ENCODE measurements around the gene DOCK2. TPM values are rescaled to one million over a fixed set of nuclear protein-coding genes. Genes with fewer than 3 reads are reported as not detected.
A peak's percentile ranks its signal among the peaks of the same experiment; 100 is the strongest.
"Not testable (repeated sequence)": the region's sequence is repeated elsewhere in the genome, so short reads cannot be mapped to it uniquely, and the experiment has no call there.

The DOCK2 gene
- total RNA-seq, 2 experiments from 2014 or later: 318 to 320 TPM

GRCh38 chr5:169805937-169806700, 169.0 kb downstream of the DOCK2 start:
- no peak for DNase-seq
- H3K9me3 Mint-ChIP-seq (ENCODE audit: insufficient read depth): no peaks in the 10 kb centered on the region
- H3K27ac Mint-ChIP-seq: peak overlapping the region; percentile 36
- H3K36me3 Mint-ChIP-seq (ENCODE audit: low read depth): peaks cover 58% of the 10 kb centered on the region
- ChIA-PET POLR2A (interaction anchor here (0.6 kb wide), 1 partner anchor 490 kb away, joined by 3 read pairs; no protein-coding TSS in a partner anchor), CTCF (no interaction called here)
- no peak overlapping the region for H3K4me3 Mint-ChIP-seq
- H3K4me1 Mint-ChIP-seq (ENCODE audit: low read depth): peaks cover 23% of the 10 kb centered on the region
- no peaks in the 10 kb centered on the region for H3K27me3 Mint-ChIP-seq (ENCODE audit: low read depth)
- ATAC-seq: no peak

DNA sequence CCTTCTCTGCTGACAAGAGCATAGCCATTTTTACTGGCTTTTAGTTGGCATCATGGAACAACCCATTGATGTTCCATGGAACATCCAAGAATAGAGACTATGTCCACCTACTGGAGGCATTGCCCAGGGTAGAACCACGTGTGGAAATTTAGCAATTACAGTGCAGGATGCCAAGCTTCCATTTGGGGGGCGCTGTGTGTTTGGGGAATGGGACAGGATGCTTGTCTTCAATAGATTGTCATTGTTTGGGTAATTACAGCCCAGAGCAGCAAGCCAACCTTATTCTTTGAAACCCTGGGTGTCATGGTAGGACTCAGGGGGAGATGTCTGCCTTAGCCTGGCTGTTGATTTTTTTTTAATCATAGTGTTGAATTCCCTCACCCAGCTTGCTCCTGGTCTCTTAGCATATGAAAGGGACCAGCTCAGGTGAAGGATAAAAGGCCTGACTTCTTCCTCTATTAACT, 171.1 kb downstream of the DOCK2 start:
- Mint-ChIP-seq H3K4me1 (ENCODE audit: low read depth) (peaks cover 23% of the 10 kb centered on the region), H3K27ac (no peak overlapping the region), H3K36me3 (ENCODE audit: low read depth) (peaks cover 58% of the 10 kb centered on the region), H3K4me3 (no peak overlapping the region), H3K27me3 (ENCODE audit: low read depth) (no peaks in the 10 kb centered on the region), H3K9me3 (ENCODE audit: insufficient read depth) (no peaks in the 10 kb centered on the region)
- ChIA-PET POLR2A (no interaction called here), CTCF (no interaction called here)
- DNase-seq: no peak
- ATAC-seq: no peak

GRCh38 chr5:169808880-169809279, 171.8 kb downstream of the DOCK2 start:
- H3K27ac Mint-ChIP-seq; H3K9me3 Mint-ChIP-seq (ENCODE audit: insufficient read depth); ATAC-seq; H3K27me3 Mint-ChIP-seq (ENCODE audit: low read depth); CTCF ChIA-PET; DNase-seq; POLR2A ChIA-PET; H3K4me3 Mint-ChIP-seq: not testable (repeated sequence)
- Mint-ChIP-seq H3K36me3 (ENCODE audit: low read depth) (peaks cover 58% of the 10 kb centered on the region), H3K4me1 (ENCODE audit: low read depth) (peaks cover 20% of the 10 kb centered on the region)

- H3K4me3 Mint-ChIP-seq: no peak overlapping the region
- no peaks in the 10 kb centered on the region for H3K27me3 Mint-ChIP-seq (ENCODE audit: low read depth)
- peaks cover 58% of the 10 kb centered on the region for H3K36me3 Mint-ChIP-seq (ENCODE audit: low read depth)
- no peak overlapping the region for H3K27ac Mint-ChIP-seq
- ChIA-PET POLR2A (no interaction called here), CTCF (no interaction called here)
- DNase-seq: no peak
- H3K9me3 Mint-ChIP-seq (ENCODE audit: insufficient read depth): no peaks in the 10 kb centered on the region
- no peak for ATAC-seq
- H3K4me1 Mint-ChIP-seq (ENCODE audit: low read depth): peaks cover 16% of the 10 kb centered on the region
Observed at GRCh38 chr5:169809281-169809680, 172.2 kb downstream of the DOCK2 start.

DNA sequence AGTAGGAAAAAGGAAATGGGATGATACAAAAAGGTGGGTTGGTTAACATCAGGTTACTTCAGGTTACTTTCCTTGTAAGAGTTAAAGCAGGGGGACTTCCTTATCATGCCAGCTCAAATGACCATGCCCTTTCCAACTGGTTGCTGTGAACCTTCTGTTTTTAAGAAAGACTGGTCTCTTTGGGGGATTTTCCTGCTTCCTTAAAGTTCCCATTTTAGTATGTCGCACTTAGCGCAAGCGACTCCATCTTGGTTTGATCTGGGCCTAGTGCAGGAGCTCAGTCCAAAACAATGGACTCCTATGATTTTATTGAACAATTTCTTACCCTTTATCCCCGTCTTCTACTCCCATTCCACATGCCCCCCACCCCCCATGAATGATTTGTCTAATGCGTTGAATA, 173.4 kb downstream of the DOCK2 start:
- H3K27ac Mint-ChIP-seq: no peak overlapping the region
- H3K4me3 Mint-ChIP-seq: no peak overlapping the region
- DNase-seq (no peak), ATAC-seq (no peak)
- CTCF ChIA-PET: no interaction called here
- no peaks in the 10 kb centered on the region for H3K27me3 Mint-ChIP-seq (ENCODE audit: low read depth)
- H3K36me3 Mint-ChIP-seq (ENCODE audit: low read depth): peaks cover 51% of the 10 kb centered on the region
- POLR2A ChIA-PET: no interaction called here
- no peaks in the 10 kb centered on the region for H3K9me3 Mint-ChIP-seq (ENCODE audit: insufficient read depth)
- peaks cover 6% of the 10 kb centered on the region for H3K4me1 Mint-ChIP-seq (ENCODE audit: low read depth)

DNA sequence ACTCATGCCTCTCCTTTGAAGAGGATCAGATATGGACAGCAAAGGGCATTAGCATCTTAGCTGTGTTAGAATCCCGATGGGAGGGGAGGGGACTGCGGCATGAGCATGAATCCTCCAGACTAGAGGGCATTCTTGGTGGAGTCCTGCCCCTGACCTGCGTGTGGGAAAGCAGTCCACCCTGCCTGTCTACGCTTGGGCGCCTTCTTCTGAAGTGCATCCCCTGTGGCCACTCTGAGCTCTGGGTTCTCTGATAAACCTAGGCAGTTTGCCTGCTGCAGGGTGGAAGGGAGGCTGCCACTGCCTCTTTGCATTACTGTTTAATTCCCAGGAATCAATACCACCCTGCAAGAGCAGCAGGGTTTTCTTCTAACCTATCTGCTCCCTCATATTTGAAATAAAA, 173.9 kb downstream of the DOCK2 start:
- no peak overlapping the region for H3K27ac Mint-ChIP-seq
- H3K4me1 Mint-ChIP-seq (ENCODE audit: low read depth): peaks cover 3% of the 10 kb centered on the region
- CTCF ChIA-PET: no interaction called here
- H3K36me3 Mint-ChIP-seq (ENCODE audit: low read depth): peaks cover 47% of the 10 kb centered on the region
- DNase-seq (no peak), ATAC-seq (no peak)
- POLR2A ChIA-PET: no interaction called here
- H3K9me3 Mint-ChIP-seq (ENCODE audit: insufficient read depth): no peaks in the 10 kb centered on the region
- no peak overlapping the region for H3K4me3 Mint-ChIP-seq
- H3K27me3 Mint-ChIP-seq (ENCODE audit: low read depth): no peaks in the 10 kb centered on the region

DNA sequence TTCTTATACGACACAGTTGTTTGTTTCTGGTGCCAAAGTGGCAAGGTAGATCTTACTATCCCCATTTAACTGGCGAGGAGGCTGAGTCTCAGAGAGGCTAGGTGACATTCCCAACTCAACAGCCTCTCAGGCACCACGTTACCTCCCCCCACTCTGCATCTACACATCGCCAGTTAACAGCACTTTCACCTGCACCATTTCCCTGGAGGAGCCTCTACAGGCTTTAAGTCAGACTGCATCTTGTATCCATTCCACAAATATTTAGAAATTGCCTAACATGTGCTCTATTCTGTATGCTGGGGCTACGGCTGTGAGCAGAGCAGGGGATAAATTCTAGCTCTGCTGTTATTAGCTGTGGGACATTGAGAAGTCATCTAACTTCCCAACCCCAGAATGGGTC, 174.6 kb downstream of the DOCK2 start:
- no peak overlapping the region for H3K27ac Mint-ChIP-seq
- H3K36me3 Mint-ChIP-seq (ENCODE audit: low read depth): peaks cover 49% of the 10 kb centered on the region
- H3K9me3 Mint-ChIP-seq (ENCODE audit: insufficient read depth): no peaks in the 10 kb centered on the region
- peaks cover 3% of the 10 kb centered on the region for H3K4me1 Mint-ChIP-seq (ENCODE audit: low read depth)
- ATAC-seq (no peak), DNase-seq (no peak)
- no peak overlapping the region for H3K4me3 Mint-ChIP-seq
- H3K27me3 Mint-ChIP-seq (ENCODE audit: low read depth): no peaks in the 10 kb centered on the region
- ChIA-PET CTCF (no interaction called here), POLR2A (no interaction called here)

GRCh38 chr5:169812786-169813185, 175.7 kb downstream of the DOCK2 start:
- H3K9me3 Mint-ChIP-seq (ENCODE audit: insufficient read depth): no peaks in the 10 kb centered on the region
- peaks cover 60% of the 10 kb centered on the region for H3K36me3 Mint-ChIP-seq (ENCODE audit: low read depth)
- no peak overlapping the region for H3K27ac Mint-ChIP-seq

GRCh38 chr5:169814045-169814444, 177.0 kb downstream of the DOCK2 start:
- POLR2A ChIA-PET: no interaction called here
- CTCF ChIA-PET: no interaction called here
- no peak for DNase-seq

More at GRCh38 chr5:169812786-169813185, 175.7 kb downstream of the DOCK2 start:
- Mint-ChIP-seq H3K27me3 (ENCODE audit: low read depth) (no peaks in the 10 kb centered on the region), H3K4me3 (no peak overlapping the region), H3K4me1 (ENCODE audit: low read depth) (peaks cover 3% of the 10 kb centered on the region)
- POLR2A ChIA-PET: interaction anchor here (0.6 kb wide), 1 partner anchor 87 kb away, joined by 4 read pairs; no protein-coding TSS in a partner anchor
- no peak for DNase-seq
- CTCF ChIA-PET: no interaction called here
- ATAC-seq: no peak

DNA sequence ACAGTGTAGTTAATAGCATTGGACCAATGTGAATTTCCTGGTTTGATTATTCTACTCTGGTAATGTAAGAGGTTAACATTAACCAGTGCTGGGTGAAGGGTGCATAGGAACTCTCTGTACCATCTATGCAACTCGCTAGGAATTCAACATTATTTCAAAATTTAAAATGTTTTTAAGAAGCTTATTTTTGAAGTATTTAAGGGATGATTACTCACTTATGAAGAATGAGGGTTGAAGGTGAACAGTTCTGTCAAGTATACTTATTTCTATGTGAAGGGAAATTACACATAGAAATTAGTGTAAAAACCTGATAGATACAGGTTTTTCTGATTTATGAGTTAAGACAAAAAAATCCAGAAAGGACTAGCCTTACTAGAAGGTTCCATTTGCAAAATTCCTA, 177.4 kb downstream of the DOCK2 start:
- H3K9me3 Mint-ChIP-seq (ENCODE audit: insufficient read depth): peaks cover 6% of the 10 kb centered on the region
- DNase-seq (no peak), ATAC-seq (no peak)
- no peaks in the 10 kb centered on the region for H3K27me3 Mint-ChIP-seq (ENCODE audit: low read depth)
- peaks cover 69% of the 10 kb centered on the region for H3K36me3 Mint-ChIP-seq (ENCODE audit: low read depth)
- ChIA-PET CTCF (no interaction called here), POLR2A (no interaction called here)
- H3K27ac Mint-ChIP-seq: no peak overlapping the region
- H3K4me3 Mint-ChIP-seq: no peak overlapping the region
- H3K4me1 Mint-ChIP-seq (ENCODE audit: low read depth): no peaks in the 10 kb centered on the region

More at GRCh38 chr5:169814045-169814444, 177.0 kb downstream of the DOCK2 start:
- Mint-ChIP-seq H3K27ac (no peak overlapping the region), H3K27me3 (ENCODE audit: low read depth) (no peaks in the 10 kb centered on the region), H3K36me3 (ENCODE audit: low read depth) (peaks cover 69% of the 10 kb centered on the region), H3K4me1 (ENCODE audit: low read depth) (peaks cover 3% of the 10 kb centered on the region), H3K9me3 (ENCODE audit: insufficient read depth) (peaks cover 6% of the 10 kb centered on the region), H3K4me3 (no peak overlapping the region)
- ATAC-seq: no peak

- ATAC-seq: no peak
- H3K36me3 Mint-ChIP-seq (ENCODE audit: low read depth): peaks cover 75% of the 10 kb centered on the region
- H3K9me3 Mint-ChIP-seq (ENCODE audit: insufficient read depth): peaks cover 10% of the 10 kb centered on the region
- POLR2A ChIA-PET: no interaction called here
- H3K27ac Mint-ChIP-seq: no peak overlapping the region
- no peak for DNase-seq
- no peak overlapping the region for H3K4me3 Mint-ChIP-seq
- H3K27me3 Mint-ChIP-seq (ENCODE audit: low read depth): no peaks in the 10 kb centered on the region
- H3K4me1 Mint-ChIP-seq (ENCODE audit: low read depth): no peaks in the 10 kb centered on the region
- CTCF ChIA-PET: no interaction called here
Observed at GRCh38 chr5:169817031-169817430, 180.0 kb downstream of the DOCK2 start.

GRCh38 chr5:169826618-169827017, 189.5 kb downstream of the DOCK2 start:
- Mint-ChIP-seq H3K4me1 (ENCODE audit: low read depth) (no peaks in the 10 kb centered on the region), H3K9me3 (ENCODE audit: insufficient read depth) (no peaks in the 10 kb centered on the region), H3K4me3 (no peak overlapping the region), H3K36me3 (ENCODE audit: low read depth) (peaks cover 43% of the 10 kb centered on the region), H3K27ac (no peak overlapping the region), H3K27me3 (ENCODE audit: low read depth) (no peaks in the 10 kb centered on the region)
- CTCF ChIA-PET: no interaction called here
- POLR2A ChIA-PET: no interaction called here
- no peak for ATAC-seq
- DNase-seq: no peak

- POLR2A ChIA-PET: no interaction called here
- Mint-ChIP-seq H3K9me3 (ENCODE audit: insufficient read depth) (no peaks in the 10 kb centered on the region), H3K4me3 (no peak overlapping the region), H3K27me3 (ENCODE audit: low read depth) (no peaks in the 10 kb centered on the region), H3K4me1 (ENCODE audit: low read depth) (peaks cover 7% of the 10 kb centered on the region), H3K27ac (no peak overlapping the region), H3K36me3 (ENCODE audit: low read depth) (peaks cover 43% of the 10 kb centered on the region)
- CTCF ChIA-PET: no interaction called here
- DNase-seq (no peak), ATAC-seq (no peak)
Observed at GRCh38 chr5:169827769-169828168, 190.7 kb downstream of the DOCK2 start.
